ENCODE data around the gene ITIH1. TPM values are rescaled to one million over a fixed set of nuclear protein-coding genes. Genes with fewer than 3 reads are reported as not detected.

Gene ITIH1
- total and polyA plus RNA-seq, 2 donors (not counting 3 experiments of a cell fraction or from before 2014, with no cell fraction given), result not detected

DNA sequence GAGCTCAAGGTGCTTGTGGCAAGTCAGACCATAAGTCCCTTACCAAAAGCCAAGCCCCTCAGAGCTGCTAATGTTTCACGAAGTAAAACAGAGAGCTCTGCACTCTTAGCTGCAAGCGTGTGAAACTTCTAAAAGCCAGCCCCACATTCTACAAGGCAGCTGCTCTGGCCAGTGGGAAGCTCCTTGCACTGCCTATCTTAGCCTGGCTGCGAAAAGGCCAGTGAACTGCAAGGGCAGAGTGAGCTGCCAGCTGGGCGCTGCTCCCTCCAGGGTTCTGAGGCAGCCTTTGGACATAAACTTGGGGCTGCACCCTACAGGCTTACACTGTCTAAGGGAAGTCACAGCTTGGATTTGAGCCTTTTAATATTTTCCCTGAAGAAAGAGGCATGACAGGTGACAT lies 59.6 kb downstream of the ITIH1 start:
- Histone ChIP-seq H3K4me2 (ENCODE audit: insufficient read depth, low read length) (no peak overlapping the region), H4K20me1 (replicated peaks; ENCODE audit: control insufficient read depth, extremely low read depth, insufficient read depth, low read length) (no peaks in the 10 kb centered on the region), H3K36me3 (ENCODE audit: control insufficient read depth in 2 of 2, extremely low read depth in 1 of 2, insufficient read depth in 2 of 2, low read length in 2 of 2) (peaks cover 0 to 5% of the 10 kb centered on the region in 2 experiments), H3K4me1 (ENCODE audit: control insufficient read depth, extremely low read depth, insufficient read depth, low read length) (no peaks in the 10 kb centered on the region), H3K27me3 (ENCODE audit: control insufficient read depth in 2 of 2, insufficient read depth in 2 of 2, low read length in 2 of 2) (no peaks in the 10 kb centered on the region), H2AFZ (ENCODE audit: low read depth, low read length) (no peak overlapping the region), H3K4me3 (replicated peaks in 1 of 3; ENCODE audit: insufficient read depth in 1 of 3, low read depth in 1 of 3, low read length in 3 of 3) (no peak overlapping the region), H3K27ac (ENCODE audit: insufficient read depth, low read depth, low read length) (no peak overlapping the region), H3K79me2 (ENCODE audit: control insufficient read depth, insufficient read depth, low read length) (no peaks in the 10 kb centered on the region), H3K9me1 (replicated peaks; ENCODE audit: control insufficient read depth, extremely low read depth, insufficient read depth, low read length) (no peaks in the 10 kb centered on the region), H3K9ac (replicated peaks; ENCODE audit: extremely low read depth, insufficient read depth, low read length) (no peak overlapping the region), H3K9me3 (replicated peaks; ENCODE audit: control insufficient read depth, insufficient read depth, low read length) (no peaks in the 10 kb centered on the region)
- BruUV-seq (replicated peaks), result no TSS peak
- DNase-seq (ENCODE audit: low read depth, low spot score) (no peak), FAIRE-seq (no peak)
- dilution Hi-C loops (cut with MboI; ENCODE audit: extremely low pct_ligation_motif_present, low sequenced_read_pairs), result no loop called here
- ChIA-PET POLR2A (no interaction called here), CTCF (interaction anchor here (1.0 to 2.8 kb wide), 6 partner anchors 8 to 38 kb away, joined by 3 to 10 read pairs (median 4); no protein-coding TSS in a partner anchor)
- TF ChIP-seq EZH2 (IDR thresholded peaks at IDR 0.05; ENCODE audit: borderline replicate concordance, low read depth, low read length, severe bottlenecking) (no peak), MYC (IDR thresholded peaks at IDR 0.05; ENCODE audit: low read depth, low read length) (no peak), POLR2A (IDR thresholded peaks at IDR 0.05; ENCODE audit: low read depth, low read length) (no peak), POLR2AphosphoS5 (IDR thresholded peaks at IDR 0.05; ENCODE audit: insufficient read depth, low read depth, low read length) (no peak)
- intact Hi-C loops (cut with micrococcal nuclease), result no loop called here

DNA sequence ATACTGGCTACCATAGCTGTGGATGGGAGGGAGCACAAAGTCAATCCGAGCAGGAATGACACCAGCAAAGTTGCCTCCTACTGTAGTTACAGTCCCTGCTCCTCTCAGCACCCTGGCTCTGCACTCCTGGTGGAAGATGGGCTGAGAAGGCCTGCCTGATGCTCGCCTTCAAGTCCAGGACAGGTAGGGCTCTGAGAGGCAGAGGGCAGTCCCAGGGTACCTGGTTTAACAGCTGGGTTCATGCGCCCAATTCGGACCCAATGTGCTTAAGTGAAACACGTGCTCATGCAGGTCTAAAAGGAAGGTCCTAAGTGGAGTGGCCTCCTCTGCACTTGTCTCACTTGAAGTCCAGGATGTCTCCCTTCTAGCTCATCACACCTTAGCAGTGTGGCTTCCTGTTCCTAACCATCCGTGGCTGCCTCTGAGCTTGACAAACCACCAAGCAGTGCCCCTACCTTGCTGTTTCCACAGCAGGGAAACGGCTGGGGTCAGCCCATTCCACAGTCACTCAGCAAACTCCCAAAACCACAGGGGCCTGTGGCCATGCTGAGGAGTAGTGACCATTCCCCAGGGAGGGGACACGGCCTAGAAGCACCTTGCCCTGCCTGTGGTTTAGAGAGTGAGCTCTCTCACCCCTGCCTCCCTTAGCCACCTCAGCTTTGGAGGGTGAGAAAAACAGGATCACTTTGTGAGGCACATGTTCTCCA lies 61.3 kb downstream of the ITIH1 start:
- intact Hi-C loops (cut with micrococcal nuclease), result no loop called here
- no peaks in the 10 kb centered on the region for H3K9me1 ChIP-seq (replicated peaks; ENCODE audit: control insufficient read depth, extremely low read depth, insufficient read depth, low read length)
- DNase-seq (ENCODE audit: low read depth, low spot score) (no peak), FAIRE-seq (no peak)
- no TSS peak for BruUV-seq (replicated peaks)
- no peak overlapping the region for H2AFZ ChIP-seq (ENCODE audit: low read depth, low read length)
- TF ChIP-seq POLR2AphosphoS5 (IDR thresholded peaks at IDR 0.05; ENCODE audit: insufficient read depth, low read depth, low read length) (no peak), FOS (IDR thresholded peaks at IDR 0.05; ENCODE audit: borderline replicate concordance, insufficient read depth, low read length) (no peak), EZH2 (IDR thresholded peaks at IDR 0.05; ENCODE audit: borderline replicate concordance, low read depth, low read length, severe bottlenecking) (no peak), JUN (IDR thresholded peaks at IDR 0.05; ENCODE audit: borderline replicate concordance, insufficient read depth, insufficient read length, low read depth) (no peak), POLR2A (IDR thresholded peaks at IDR 0.05; ENCODE audit: low read depth, low read length) (no peak)
- H4K20me1 ChIP-seq (replicated peaks; ENCODE audit: control insufficient read depth, extremely low read depth, insufficient read depth, low read length), result no peaks in the 10 kb centered on the region
- ChIA-PET POLR2A (no interaction called here), CTCF (interaction anchor here (1.6 to 2.8 kb wide), 3 partner anchors 17 to 40 kb away, joined by 4 to 10 read pairs (median 7); no protein-coding TSS in a partner anchor)
- no peaks in the 10 kb centered on the region for H3K27me3 ChIP-seq (ENCODE audit: control insufficient read depth in 2 of 2, insufficient read depth in 2 of 2, low read length in 2 of 2)
- H3K36me3 ChIP-seq (ENCODE audit: control insufficient read depth in 2 of 2, extremely low read depth in 1 of 2, insufficient read depth in 2 of 2, low read length in 2 of 2), result peaks cover 0 to 5% of the 10 kb centered on the region in 2 experiments
- H3K9me3 ChIP-seq (replicated peaks; ENCODE audit: control insufficient read depth, insufficient read depth, low read length), result no peaks in the 10 kb centered on the region
- no peaks in the 10 kb centered on the region for H3K79me2 ChIP-seq (ENCODE audit: control insufficient read depth, insufficient read depth, low read length)
- H3K9ac ChIP-seq (replicated peaks; ENCODE audit: extremely low read depth, insufficient read depth, low read length), result no peak overlapping the region
- no peak overlapping the region for H3K4me3 ChIP-seq (replicated peaks in 1 of 3; ENCODE audit: insufficient read depth in 1 of 3, low read depth in 1 of 3, low read length in 3 of 3)
- no peak overlapping the region for H3K4me2 ChIP-seq (ENCODE audit: insufficient read depth, low read length)
- dilution Hi-C loops (cut with MboI; ENCODE audit: extremely low pct_ligation_motif_present, low sequenced_read_pairs), result no loop called here
- H3K4me1 ChIP-seq (ENCODE audit: control insufficient read depth, extremely low read depth, insufficient read depth, low read length), result no peaks in the 10 kb centered on the region
- H3K27ac ChIP-seq (ENCODE audit: insufficient read depth, low read depth, low read length), result no peak overlapping the region

All from endothelial cell of umbilical vein (primary cell).